A673 (cell line): ENCODE measurements around the gene LINC01488.

Experiments used
- EZH2 ChIP-seq: fragments of 200-600 bp; sonication (generic); IDR thresholded peaks from 2 replicates; pipeline ENCODE4 v1.6.1; 2017; ENCODE audit warnings: borderline replicate concordance, low read depth, mild to moderate bottlenecking, mixed read lengths, antibody characterized with exemption, low read length; ENCODE audit not compliant: poor library complexity, severe bottlenecking
- TF ChIP-seq, protein P1 (sequence below): fragments of 300-800, 200-600 bp; sonication (generic); conservative IDR thresholded peaks from 2 replicates; pipeline ENCODE4 v1.5.1; 2017; ENCODE audit warnings: low read depth, mild to moderate bottlenecking, antibody characterized with exemption, low read length, moderate library complexity, mixed read lengths

DNA sequence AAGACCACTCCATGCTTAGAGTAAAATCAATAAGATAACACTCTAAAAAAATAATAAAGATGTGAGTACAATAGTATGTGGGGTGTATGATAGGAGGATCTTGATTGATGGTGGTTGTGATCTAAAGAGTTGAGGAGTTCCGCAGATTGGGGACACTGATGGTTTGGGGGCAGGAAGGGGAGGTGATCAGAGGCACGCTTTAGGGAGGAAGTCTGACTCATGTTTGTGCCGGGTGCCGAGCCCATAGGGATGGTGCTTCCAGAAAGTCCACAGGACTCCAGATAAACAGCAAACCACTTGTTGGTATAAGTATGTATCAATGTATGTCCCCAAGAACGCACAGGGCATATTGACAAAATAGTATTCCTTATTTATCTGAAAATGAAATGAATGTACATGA, 27.5 kb downstream of the LINC01488 start:
- TF ChIP-seq, protein P1, sequence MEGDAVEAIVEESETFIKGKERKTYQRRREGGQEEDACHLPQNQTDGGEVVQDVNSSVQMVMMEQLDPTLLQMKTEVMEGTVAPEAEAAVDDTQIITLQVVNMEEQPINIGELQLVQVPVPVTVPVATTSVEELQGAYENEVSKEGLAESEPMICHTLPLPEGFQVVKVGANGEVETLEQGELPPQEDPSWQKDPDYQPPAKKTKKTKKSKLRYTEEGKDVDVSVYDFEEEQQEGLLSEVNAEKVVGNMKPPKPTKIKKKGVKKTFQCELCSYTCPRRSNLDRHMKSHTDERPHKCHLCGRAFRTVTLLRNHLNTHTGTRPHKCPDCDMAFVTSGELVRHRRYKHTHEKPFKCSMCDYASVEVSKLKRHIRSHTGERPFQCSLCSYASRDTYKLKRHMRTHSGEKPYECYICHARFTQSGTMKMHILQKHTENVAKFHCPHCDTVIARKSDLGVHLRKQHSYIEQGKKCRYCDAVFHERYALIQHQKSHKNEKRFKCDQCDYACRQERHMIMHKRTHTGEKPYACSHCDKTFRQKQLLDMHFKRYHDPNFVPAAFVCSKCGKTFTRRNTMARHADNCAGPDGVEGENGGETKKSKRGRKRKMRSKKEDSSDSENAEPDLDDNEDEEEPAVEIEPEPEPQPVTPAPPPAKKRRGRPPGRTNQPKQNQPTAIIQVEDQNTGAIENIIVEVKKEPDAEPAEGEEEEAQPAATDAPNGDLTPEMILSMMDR = no peak
- TF ChIP-seq EZH2 = no peak
